Fibroblast of skin of abdomen (primary cell): ENCODE measurements around the gene DPM1.

Experiments
- DNase-seq: peaks from one replicate; pipeline ENCODE4 v3.0.0-alpha.2; 2013

DPM1 gene

GRCh38 chr20:50930139-50930975 lies 28.0 kb downstream of the DPM1 start:
- no peak for DNase-seq

GRCh38 chr20:50929299-50930138 lies 28.8 kb downstream of the DPM1 start:
- DNase-seq = peak; percentile 96

GRCh38 chr20:50928469-50928868 lies 29.9 kb downstream of the DPM1 start:
- no peak for DNase-seq

GRCh38 chr20:50926530-50926929 lies 31.8 kb downstream of the DPM1 start:
- DNase-seq = no peak

- no peak for DNase-seq
These were observed 33.9 kb downstream of the DPM1 start for GRCh38 chr20:50924261-50924920.

- no peak for DNase-seq
These were observed 36.4 kb downstream of the DPM1 start for GRCh38 chr20:50921803-50922501.

GRCh38 chr20:50920997-50921396 lies 37.3 kb downstream of the DPM1 start:
- no peak for DNase-seq

GRCh38 chr20:50919567-50919966 lies 38.8 kb downstream of the DPM1 start:
- peak; percentile 53 for DNase-seq

GRCh38 chr20:50918403-50918802 lies 39.9 kb downstream of the DPM1 start:
- peak; percentile 38 for DNase-seq

- no peak for DNase-seq
These were observed 41.4 kb downstream of the DPM1 start for GRCh38 chr20:50916934-50917333.

GRCh38 chr20:50916257-50916656 lies 42.1 kb downstream of the DPM1 start:
- DNase-seq = no peak

GRCh38 chr20:50915424-50915823 lies 42.9 kb downstream of the DPM1 start:
- DNase-seq = peak; percentile 53

GRCh38 chr20:50913690-50914375 lies 44.5 kb downstream of the DPM1 start:
- DNase-seq = peak; percentile 77

- DNase-seq = no peak
These were observed 46.6 kb downstream of the DPM1 start for GRCh38 chr20:50911716-50912115.

- DNase-seq = peak; percentile 90
These were observed 47.3 kb downstream of the DPM1 start for GRCh38 chr20:50911030-50911429.

GRCh38 chr20:50909413-50909812 lies 48.9 kb downstream of the DPM1 start:
- no peak for DNase-seq

- DNase-seq = no peak
These were observed 54.2 kb downstream of the DPM1 start for GRCh38 chr20:50904067-50904570.

- no peak for DNase-seq
These were observed 54.8 kb downstream of the DPM1 start for GRCh38 chr20:50903353-50904051.

- DNase-seq = no peak
These were observed 57.0 kb downstream of the DPM1 start for GRCh38 chr20:50901301-50901700.

GRCh38 chr20:50900261-50900660 lies 58.1 kb downstream of the DPM1 start:
- DNase-seq = no peak

- DNase-seq = peak; percentile 40
These were observed 59.9 kb downstream of the DPM1 start for GRCh38 chr20:50898475-50898874.
